SU-DHL-6 (cell line): ENCODE results near the gene ANKRD63.

Experiments used
- H2AFZ ChIP-seq: fragments of 200-600 bp; sonication (generic); 2 replicates; pipeline ENCODE4 v1.6.1; 2014; ENCODE audit warnings: low read depth, mild to moderate bottlenecking, moderate library complexity, mixed read lengths, antibody characterized with exemption, low read length; ENCODE audit not compliant: severe bottlenecking
- H3F3A ChIP-seq: fragments of 200-600 bp; shearing (Covaris generic); 2 replicates; pipeline ENCODE4 v1.6.0; 2016; ENCODE audit warnings: antibody characterized with exemption, mild to moderate bottlenecking; ENCODE audit not compliant: insufficient read depth
- H3K27ac ChIP-seq: fragments of 200-600 bp; sonication (generic); 2 replicates; pipeline ENCODE4 v1.5.1; 2016; ENCODE audit warnings: low read depth, mild to moderate bottlenecking, low read length, moderate library complexity, mixed read lengths
- H3K27me3 ChIP-seq: fragments of 200-600 bp; sonication (generic), shearing (Covaris generic); 2 replicates; pipeline ENCODE4 v1.6.0; 2014; ENCODE audit warnings: mild to moderate bottlenecking, low read length
- H3K36me3 ChIP-seq: fragments of 200-600 bp; sonication (generic); 2 replicates; pipeline ENCODE4 v1.6.1; 2014; ENCODE audit warnings: mild to moderate bottlenecking, low read length, mixed read lengths
- H3K4me2 ChIP-seq: fragments of 300-600, 200-600 bp; shearing (Covaris generic), sonication (generic); 2 replicates; pipeline ENCODE4 v1.6.0; 2014; ENCODE audit warnings: low read length, low read depth, mild to moderate bottlenecking; ENCODE audit not compliant: poor library complexity, severe bottlenecking
- H3K4me3 ChIP-seq: fragments of 200-600 bp; sonication (generic); 2 replicates; pipeline ENCODE4 v1.5.1; 2014; ENCODE audit warnings: antibody characterized with exemption, low read length, mild to moderate bottlenecking, mixed read lengths; ENCODE audit not compliant: insufficient read depth, poor library complexity, severe bottlenecking
- H3K79me2 ChIP-seq: fragments of 200-600 bp; sonication (generic); 2 replicates; pipeline ENCODE4 v1.6.1; 2014; ENCODE audit warnings: mild to moderate bottlenecking, low read length, moderate library complexity; ENCODE audit not compliant: insufficient read depth
- H3K9ac ChIP-seq: fragments of 200-600 bp; sonication (generic); 2 replicates; pipeline ENCODE4 v1.7.0; 2014; ENCODE audit warnings: mild to moderate bottlenecking, low read length
- H3K9me2 ChIP-seq: fragments of 200-600 bp; sonication (generic); replicated peaks from 2 replicates; pipeline ENCODE4 v1.6.1; 2014; ENCODE audit warnings: low read length; ENCODE audit not compliant: insufficient read depth
- H3K9me3 ChIP-seq: fragments of 200-600 bp; sonication (generic); 2 replicates; pipeline ENCODE4 v1.6.1; 2014; ENCODE audit warnings: low read length, mixed read lengths; ENCODE audit not compliant: insufficient read depth
- H4K20me1 ChIP-seq: fragments of 200-600 bp; sonication (generic); 2 replicates; pipeline ENCODE4 v1.6.1; 2014; ENCODE audit warnings: low read depth, mild to moderate bottlenecking, antibody characterized with exemption, low read length, moderate library complexity, mixed read lengths
- EZH2phosphoT487 ChIP-seq: fragments of 200-600 bp; sonication (generic), shearing (Covaris generic); conservative IDR thresholded peaks from 2 replicates; pipeline ENCODE4 v1.6.1; 2018; ENCODE audit warnings: mild to moderate bottlenecking, antibody characterized with exemption, low read length, moderate library complexity, mixed read lengths
- TF ChIP-seq, protein P1 (sequence below): fragments of 200-600 bp; sonication (generic); IDR thresholded peaks from one replicate; pipeline ENCODE4 v1.5.1; 2017; ENCODE audit warnings: antibody characterized with exemption, mild to moderate bottlenecking, low read length, moderate library complexity; ENCODE audit not compliant: insufficient read depth, poor library complexity, severe bottlenecking

ANKRD63 gene

DNA sequence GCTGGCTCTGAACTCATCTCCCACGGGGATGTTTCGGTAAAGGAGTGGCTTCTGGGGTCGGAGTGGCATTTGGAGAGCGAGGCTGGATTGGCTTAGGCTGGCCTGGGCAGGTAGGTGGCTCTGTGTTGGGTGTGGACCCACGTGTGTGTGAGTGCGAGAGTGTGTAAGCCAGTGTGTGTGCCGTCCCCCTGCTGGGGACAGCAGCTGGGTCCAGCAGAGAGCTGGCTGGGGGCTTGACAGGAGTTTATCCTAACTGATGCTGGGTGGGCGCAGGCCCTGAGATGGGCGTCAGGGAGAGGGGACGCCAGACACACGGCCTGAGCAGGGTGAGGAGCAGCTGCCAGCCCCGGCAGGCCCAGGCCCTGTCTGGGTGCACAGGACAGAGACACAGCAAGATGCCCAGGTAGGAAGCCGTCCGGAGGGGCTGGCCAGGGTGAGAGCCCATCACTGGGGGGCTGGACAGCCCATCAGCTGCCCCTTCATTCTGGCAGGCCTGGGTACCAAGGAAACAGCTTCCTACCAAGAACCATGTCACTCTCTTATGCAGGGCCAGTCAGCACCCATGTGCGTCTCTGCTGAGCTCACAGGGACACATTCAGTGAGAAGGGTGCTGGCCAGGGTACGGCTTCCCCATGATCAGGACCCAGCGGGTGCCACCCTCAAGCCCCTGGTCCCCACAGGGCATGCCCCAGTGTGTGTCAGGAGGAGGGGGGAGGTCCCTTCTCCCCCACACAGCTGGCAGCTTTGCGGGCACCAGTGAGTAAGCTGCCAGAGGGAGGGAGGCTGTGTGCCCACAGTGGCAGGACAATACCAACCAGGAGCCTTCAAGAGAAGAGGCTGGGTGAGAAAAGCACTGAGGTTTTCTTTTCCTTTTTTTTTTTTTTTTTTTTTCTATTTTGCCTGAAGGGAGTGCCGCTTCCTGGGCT is 42.9 kb downstream of the ANKRD63 start:
- Histone ChIP-seq H4K20me1 (no peaks in the 10 kb centered on the region), H3K27ac (no peak overlapping the region), H3K36me3 (no peaks in the 10 kb centered on the region), H3K9me3 (no peaks in the 10 kb centered on the region), H3F3A (peaks cover 5% of the 10 kb centered on the region; the same call in 1 of the 2 replicates), H3K4me3 (no peak overlapping the region), H3K79me2 (no peaks in the 10 kb centered on the region), H3K4me2 (no peak overlapping the region), H3K9ac (no peak overlapping the region), H3K9me2 (no peaks in the 10 kb centered on the region), H2AFZ (no peak overlapping the region), H3K27me3 (no peaks in the 10 kb centered on the region)
- no peak for TF ChIP-seq EZH2phosphoT487
- TF ChIP-seq, protein P1, sequence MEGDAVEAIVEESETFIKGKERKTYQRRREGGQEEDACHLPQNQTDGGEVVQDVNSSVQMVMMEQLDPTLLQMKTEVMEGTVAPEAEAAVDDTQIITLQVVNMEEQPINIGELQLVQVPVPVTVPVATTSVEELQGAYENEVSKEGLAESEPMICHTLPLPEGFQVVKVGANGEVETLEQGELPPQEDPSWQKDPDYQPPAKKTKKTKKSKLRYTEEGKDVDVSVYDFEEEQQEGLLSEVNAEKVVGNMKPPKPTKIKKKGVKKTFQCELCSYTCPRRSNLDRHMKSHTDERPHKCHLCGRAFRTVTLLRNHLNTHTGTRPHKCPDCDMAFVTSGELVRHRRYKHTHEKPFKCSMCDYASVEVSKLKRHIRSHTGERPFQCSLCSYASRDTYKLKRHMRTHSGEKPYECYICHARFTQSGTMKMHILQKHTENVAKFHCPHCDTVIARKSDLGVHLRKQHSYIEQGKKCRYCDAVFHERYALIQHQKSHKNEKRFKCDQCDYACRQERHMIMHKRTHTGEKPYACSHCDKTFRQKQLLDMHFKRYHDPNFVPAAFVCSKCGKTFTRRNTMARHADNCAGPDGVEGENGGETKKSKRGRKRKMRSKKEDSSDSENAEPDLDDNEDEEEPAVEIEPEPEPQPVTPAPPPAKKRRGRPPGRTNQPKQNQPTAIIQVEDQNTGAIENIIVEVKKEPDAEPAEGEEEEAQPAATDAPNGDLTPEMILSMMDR = no peak

DNA sequence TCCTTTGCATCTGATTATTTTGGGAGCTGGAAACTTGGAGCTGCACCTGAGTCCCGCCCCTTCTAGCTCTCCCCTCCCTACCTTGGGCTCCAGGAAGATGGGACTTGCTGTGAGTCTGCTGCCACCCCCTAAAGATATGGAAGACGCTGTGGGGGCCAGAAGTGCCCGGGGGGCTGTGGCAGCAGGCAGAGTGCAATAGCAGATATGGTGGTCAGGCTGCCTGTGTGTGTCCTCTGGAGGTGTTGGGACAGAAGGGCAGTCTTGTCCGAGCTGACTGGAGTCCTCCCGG is 43.5 kb downstream of the ANKRD63 start:
- H3F3A ChIP-seq = peaks cover 5% of the 10 kb centered on the region; the same call in 1 of the 2 replicates
- no peak overlapping the region for H3K4me3 ChIP-seq
- no peaks in the 10 kb centered on the region for H3K9me2 ChIP-seq
- no peak overlapping the region for H3K27ac ChIP-seq
- no peaks in the 10 kb centered on the region for H4K20me1 ChIP-seq
- TF ChIP-seq EZH2phosphoT487 = no peak
- TF ChIP-seq, protein P1 = no peak
- H3K27me3 ChIP-seq = no peaks in the 10 kb centered on the region
- no peaks in the 10 kb centered on the region for H3K36me3 ChIP-seq
- no peak overlapping the region for H2AFZ ChIP-seq
- H3K79me2 ChIP-seq = no peaks in the 10 kb centered on the region
- H3K4me2 ChIP-seq = peak overlapping the region; percentile 46
- H3K9me3 ChIP-seq = no peaks in the 10 kb centered on the region
- H3K9ac ChIP-seq = no peak overlapping the region

- Histone ChIP-seq H3K79me2 (no peaks in the 10 kb centered on the region), H3K4me2 (peak within 1 kb of the TSS; percentile 46), H3K27me3 (no peaks in the 10 kb centered on the region), H3K4me3 (no peak within 1 kb of the TSS), H2AFZ (no peak within 1 kb of the TSS), H3K27ac (no peak within 1 kb of the TSS), H3K9me2 (no peaks in the 10 kb centered on the region), H3K9me3 (no peaks in the 10 kb centered on the region), H3F3A (peaks cover 5% of the 10 kb centered on the region; the same call in 1 of the 2 replicates), H3K9ac (no peak within 1 kb of the TSS), H4K20me1 (no peaks in the 10 kb centered on the region), H3K36me3 (no peaks in the 10 kb centered on the region)
- TF ChIP-seq EZH2phosphoT487 = no peak
Observed at GRCh38 chr15:40238532-40239403, 44.1 kb downstream of the ANKRD63 start, which contains the start of gene PAK6. TSS of gene PAK6 (plus strand) at chr15:40239063. CDS start at chr15:40264786, 25,723 bp downstream.
